Stimulated activated effector memory CD8-positive, alpha-beta T cell treated with anti-CD3 and anti-CD28 coated beads, Interleukin-12 subunit alpha, Interleukin-12 subunit beta, amount 100 ng/mL, for 72 hours (primary cell): ENCODE data around the gene ZNF821.
"Not testable (repeated sequence)": the region's sequence is repeated elsewhere in the genome, so short reads cannot be mapped to it uniquely, and the experiment has no call there.

Source experiments
- ATAC-seq: fragments of 150-1000 bp; cut with Tn5 transposase; 2 replicates; pipeline ENCODE4 v1.10.0; 2021
- DNase-seq, 2 donors: peaks; one replicate each; pipeline ENCODE4 v3.0.0; 2021 to 2022; ENCODE audit warnings: low spot score in 2 of 2
- H3K27ac Mint-ChIP-seq: one replicate; pipeline ENCODE4 v1.8.0; 2022; ENCODE audit warnings: mild to moderate bottlenecking, mixed read lengths
- H3K36me3 Mint-ChIP-seq: one replicate; pipeline ENCODE4 v1.8.0; 2022; ENCODE audit warnings: mild to moderate bottlenecking, mixed read lengths
- H3K4me1 Mint-ChIP-seq: one replicate; pipeline ENCODE4 v1.8.0; 2022; ENCODE audit warnings: mixed read lengths
- H3K4me3 Mint-ChIP-seq: one replicate; pipeline ENCODE4 v1.8.0; 2022; ENCODE audit warnings: mild to moderate bottlenecking, mixed read lengths
- H3K9me3 Mint-ChIP-seq: one replicate; pipeline ENCODE4 v1.8.0; 2022; ENCODE audit warnings: mixed read lengths

The ZNF821 gene

DNA sequence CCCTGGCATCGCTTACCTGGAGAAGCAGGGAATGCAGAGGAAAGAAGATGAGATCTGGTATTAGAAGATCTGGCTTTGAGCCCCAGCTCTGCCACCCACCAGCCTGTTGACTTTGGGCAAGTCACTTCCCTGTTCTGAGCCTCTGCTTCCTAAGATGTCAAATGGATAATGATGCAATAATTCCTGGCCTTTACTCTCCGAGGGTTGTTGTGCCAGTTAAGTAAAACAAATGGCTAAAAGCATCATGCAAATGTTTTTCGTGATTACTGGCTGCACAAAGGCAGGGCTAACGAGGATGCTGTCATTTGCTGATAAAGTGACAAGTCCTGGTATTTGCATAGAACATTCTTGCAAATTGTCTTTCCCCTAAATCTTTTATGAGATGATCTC is 1.3 kb upstream of the ZNF821 start:
- H3K27ac Mint-ChIP-seq: peak overlapping the region; percentile 97
- DNase-seq (no peak), ATAC-seq (no peak)
- H3K4me1 Mint-ChIP-seq: peaks cover 24% of the 10 kb centered on the region
- peaks cover 15% of the 10 kb centered on the region for H3K36me3 Mint-ChIP-seq
- H3K4me3 Mint-ChIP-seq: peak overlapping the region; percentile 99
- H3K9me3 Mint-ChIP-seq: no peaks in the 10 kb centered on the region

- peaks cover 23% of the 10 kb centered on the region for H3K36me3 Mint-ChIP-seq
- ATAC-seq (peak; percentile 52), DNase-seq (peak; percentile 38 to 79)
- H3K27ac Mint-ChIP-seq: peak overlapping the region; percentile 77
- peaks cover 28% of the 10 kb centered on the region for H3K4me1 Mint-ChIP-seq
- H3K4me3 Mint-ChIP-seq: peak overlapping the region; percentile 99
- no peaks in the 10 kb centered on the region for H3K9me3 Mint-ChIP-seq
These were observed 674 bp downstream of the ZNF821 start for GRCh38 chr16:71883168-71883848.

GRCh38 chr16:71882505-71883167 is 1.3 kb downstream of the ZNF821 start:
- peak overlapping the region; percentile 77 for H3K27ac Mint-ChIP-seq
- peaks cover 27% of the 10 kb centered on the region for H3K36me3 Mint-ChIP-seq
- DNase-seq: peak; percentile 82 to 91
- H3K9me3 Mint-ChIP-seq: no peaks in the 10 kb centered on the region
- H3K4me3 Mint-ChIP-seq: peak overlapping the region; percentile 99
- peaks cover 28% of the 10 kb centered on the region for H3K4me1 Mint-ChIP-seq
- ATAC-seq: peak; percentile 74

- Mint-ChIP-seq H3K9me3 (no peaks in the 10 kb centered on the region), H3K27ac (no peak overlapping the region), H3K4me1 (peaks cover 24% of the 10 kb centered on the region), H3K36me3 (peaks cover 47% of the 10 kb centered on the region), H3K4me3 (no peak overlapping the region)
- ATAC-seq (no peak), DNase-seq (no peak)
These were observed 3.8 kb downstream of the ZNF821 start for GRCh38 chr16:71880176-71880575.

- no peak overlapping the region for H3K4me3 Mint-ChIP-seq
- peaks cover 14% of the 10 kb centered on the region for H3K4me1 Mint-ChIP-seq
- DNase-seq (no peak), ATAC-seq (no peak)
- H3K9me3 Mint-ChIP-seq: no peaks in the 10 kb centered on the region
- H3K36me3 Mint-ChIP-seq: peaks cover 45% of the 10 kb centered on the region
- H3K27ac Mint-ChIP-seq: no peak overlapping the region
These were observed 5.1 kb downstream of the ZNF821 start for GRCh38 chr16:71878911-71879310.

GRCh38 chr16:71873199-71873598 is 10.8 kb downstream of the ZNF821 start:
- ATAC-seq (no peak), DNase-seq (no peak)
- Mint-ChIP-seq H3K27ac (no peak overlapping the region), H3K4me3 (no peak overlapping the region), H3K36me3 (peaks cover 51% of the 10 kb centered on the region), H3K4me1 (peaks cover 5% of the 10 kb centered on the region), H3K9me3 (no peaks in the 10 kb centered on the region)

- ATAC-seq: peak; percentile 32
- no peak overlapping the region for H3K27ac Mint-ChIP-seq
These were observed 13.2 kb downstream of the ZNF821 start for GRCh38 chr16:71870818-71871217.

DNA sequence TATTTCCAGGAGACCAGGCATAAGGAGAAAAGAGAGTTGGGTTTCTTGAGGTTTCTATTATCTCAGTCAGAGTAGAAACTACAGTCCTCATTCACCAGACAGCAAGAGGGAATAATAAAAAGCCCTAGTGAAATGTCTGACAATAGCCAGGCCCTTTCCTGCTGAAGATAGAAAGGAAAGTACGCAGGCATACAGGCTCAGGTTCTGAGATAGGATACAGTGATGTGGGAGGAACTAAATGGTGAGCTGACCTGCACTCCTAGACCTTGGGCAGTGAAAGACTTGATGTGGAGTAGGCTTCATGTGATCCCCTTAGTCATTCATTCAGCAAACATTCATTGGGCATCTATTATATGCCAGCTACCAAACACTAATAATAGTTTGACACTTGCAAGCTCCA is 14.9 kb downstream of the ZNF821 start:
- H3K4me3 Mint-ChIP-seq: no peak overlapping the region
- no peaks in the 10 kb centered on the region for H3K9me3 Mint-ChIP-seq
- peaks cover 20% of the 10 kb centered on the region for H3K4me1 Mint-ChIP-seq
- no peak overlapping the region for H3K27ac Mint-ChIP-seq
- DNase-seq: no peak
- no peak for ATAC-seq
- H3K36me3 Mint-ChIP-seq: peaks cover 23% of the 10 kb centered on the region

More at GRCh38 chr16:71870818-71871217, 13.2 kb downstream of the ZNF821 start:
- Mint-ChIP-seq H3K9me3 (no peaks in the 10 kb centered on the region), H3K4me3 (no peak overlapping the region), H3K4me1 (peaks cover 5% of the 10 kb centered on the region), H3K36me3 (peaks cover 34% of the 10 kb centered on the region)
- no peak for DNase-seq

- peaks cover 31% of the 10 kb centered on the region for H3K36me3 Mint-ChIP-seq
- no peak overlapping the region for H3K27ac Mint-ChIP-seq
- no peak for DNase-seq
- H3K4me3 Mint-ChIP-seq: no peak overlapping the region
- no peaks in the 10 kb centered on the region for H3K9me3 Mint-ChIP-seq
- peaks cover 20% of the 10 kb centered on the region for H3K4me1 Mint-ChIP-seq
- no peak for ATAC-seq
These were observed 16.0 kb downstream of the ZNF821 start for GRCh38 chr16:71867939-71868338.

- H3K27ac Mint-ChIP-seq, H3K4me3 Mint-ChIP-seq, DNase-seq, ATAC-seq, H3K9me3 Mint-ChIP-seq: not testable (repeated sequence)
- peaks cover 20% of the 10 kb centered on the region for H3K4me1 Mint-ChIP-seq
- peaks cover 38% of the 10 kb centered on the region for H3K36me3 Mint-ChIP-seq
These were observed 16.8 kb downstream of the ZNF821 start for GRCh38 chr16:71867175-71867574.

- no peak for DNase-seq
- no peaks in the 10 kb centered on the region for H3K9me3 Mint-ChIP-seq
- H3K4me1 Mint-ChIP-seq: peaks cover 21% of the 10 kb centered on the region
- H3K27ac Mint-ChIP-seq: peak overlapping the region; percentile 20
- ATAC-seq: peak; percentile 69
- H3K36me3 Mint-ChIP-seq: peaks cover 43% of the 10 kb centered on the region
- no peak overlapping the region for H3K4me3 Mint-ChIP-seq
These were observed 18.7 kb downstream of the ZNF821 start for GRCh38 chr16:71865173-71865863.

- ATAC-seq (no peak), DNase-seq (no peak)
- Mint-ChIP-seq H3K27ac (peak overlapping the region; percentile 20), H3K9me3 (no peaks in the 10 kb centered on the region), H3K36me3 (peaks cover 41% of the 10 kb centered on the region), H3K4me1 (peaks cover 20% of the 10 kb centered on the region), H3K4me3 (no peak overlapping the region)
These were observed 20.0 kb downstream of the ZNF821 start for GRCh38 chr16:71863995-71864394.

DNA sequence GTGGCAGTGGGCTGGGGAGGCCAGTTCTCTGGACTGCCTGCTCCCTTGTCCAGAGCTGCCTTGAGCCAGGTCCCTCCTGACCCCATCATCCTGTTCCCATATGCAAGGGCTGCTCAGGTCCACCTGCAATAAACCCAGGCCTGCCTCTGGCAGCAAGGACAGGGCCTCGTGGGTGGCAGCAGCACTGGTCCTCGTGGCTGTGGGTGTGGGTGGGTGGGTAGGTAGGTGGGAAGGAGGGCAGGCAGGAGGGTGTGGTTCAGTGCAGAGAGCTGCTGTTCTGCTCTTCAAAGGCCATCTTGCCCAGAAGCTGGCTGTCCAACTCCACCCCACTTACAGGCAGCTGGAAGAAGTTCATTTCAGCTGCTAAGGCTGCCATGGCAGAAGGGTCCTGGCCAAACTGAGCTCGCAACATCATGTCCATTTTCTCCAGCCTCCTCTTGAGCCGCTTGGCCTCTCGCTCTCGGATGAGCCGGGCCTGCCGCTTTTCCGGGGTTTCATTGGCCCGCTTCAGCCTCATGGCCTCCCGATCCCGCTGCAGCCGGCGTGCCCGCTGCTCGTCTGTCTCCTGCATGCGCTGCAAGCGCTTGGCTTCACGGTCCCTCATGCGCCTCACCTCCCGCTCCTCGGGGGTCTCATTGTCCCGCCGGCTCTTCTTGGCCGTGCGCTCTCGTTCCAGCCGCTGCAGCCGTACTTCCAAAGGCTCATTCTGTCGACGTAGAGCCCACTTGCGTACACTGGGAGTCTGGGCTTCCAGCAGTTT is 24.0 kb downstream of the ZNF821 start:
- DNase-seq (no peak), ATAC-seq (no peak)
- Mint-ChIP-seq H3K36me3 (peaks cover 65% of the 10 kb centered on the region), H3K9me3 (no peaks in the 10 kb centered on the region), H3K4me1 (peaks cover 39% of the 10 kb centered on the region), H3K4me3 (no peak overlapping the region), H3K27ac (no peak overlapping the region)

GRCh38 chr16:71855937-71856662 is 27.9 kb downstream of the ZNF821 start:
- Mint-ChIP-seq H3K36me3 (peaks cover 70% of the 10 kb centered on the region), H3K27ac (peak overlapping the region; percentile 91), H3K4me3 (peak overlapping the region; percentile 60), H3K4me1 (peaks cover 68% of the 10 kb centered on the region), H3K9me3 (no peaks in the 10 kb centered on the region)
- ATAC-seq (peak; percentile 97), DNase-seq (peak; percentile 34 to 86)
